NB4 (cell line): ENCODE measurements around the gene ENC1.

ENCODE experiments used
- DNase-seq: peaks from one replicate; pipeline ENCODE4 v3.0.0; 2010; ENCODE audit warnings: low read depth
- H3K4me3 ChIP-seq: one replicate; pipeline ENCODE4 v1.5.1; 2011; ENCODE audit warnings: mild to moderate bottlenecking, low read depth, low read length, moderate library complexity
- MAX ChIP-seq: IDR thresholded peaks from 2 replicates; pipeline ENCODE4 v1.6.1; 2011; ENCODE audit warnings: low read depth, low read length
- MYC ChIP-seq: IDR thresholded peaks from 2 replicates; pipeline ENCODE4 v1.6.1; 2011; ENCODE audit warnings: low read depth, low read length
- POLR2A ChIP-seq: IDR thresholded peaks from 2 replicates; pipeline ENCODE4 v1.6.1; 2011; ENCODE audit warnings: mild to moderate bottlenecking; ENCODE audit not compliant: insufficient read length; ENCODE audit errors: extremely low read depth
- TF ChIP-seq, protein P1 (sequence below): IDR thresholded peaks from one replicate; pipeline ENCODE4 v1.5.1; 2012; ENCODE audit warnings: low read depth, low read length

ENC1 gene

GRCh38 chr5:74626386-74627222, 13.9 kb downstream of the ENC1 start:
- TF ChIP-seq, protein P1, sequence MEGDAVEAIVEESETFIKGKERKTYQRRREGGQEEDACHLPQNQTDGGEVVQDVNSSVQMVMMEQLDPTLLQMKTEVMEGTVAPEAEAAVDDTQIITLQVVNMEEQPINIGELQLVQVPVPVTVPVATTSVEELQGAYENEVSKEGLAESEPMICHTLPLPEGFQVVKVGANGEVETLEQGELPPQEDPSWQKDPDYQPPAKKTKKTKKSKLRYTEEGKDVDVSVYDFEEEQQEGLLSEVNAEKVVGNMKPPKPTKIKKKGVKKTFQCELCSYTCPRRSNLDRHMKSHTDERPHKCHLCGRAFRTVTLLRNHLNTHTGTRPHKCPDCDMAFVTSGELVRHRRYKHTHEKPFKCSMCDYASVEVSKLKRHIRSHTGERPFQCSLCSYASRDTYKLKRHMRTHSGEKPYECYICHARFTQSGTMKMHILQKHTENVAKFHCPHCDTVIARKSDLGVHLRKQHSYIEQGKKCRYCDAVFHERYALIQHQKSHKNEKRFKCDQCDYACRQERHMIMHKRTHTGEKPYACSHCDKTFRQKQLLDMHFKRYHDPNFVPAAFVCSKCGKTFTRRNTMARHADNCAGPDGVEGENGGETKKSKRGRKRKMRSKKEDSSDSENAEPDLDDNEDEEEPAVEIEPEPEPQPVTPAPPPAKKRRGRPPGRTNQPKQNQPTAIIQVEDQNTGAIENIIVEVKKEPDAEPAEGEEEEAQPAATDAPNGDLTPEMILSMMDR: no peak
- no peak for TF ChIP-seq POLR2A
- TF ChIP-seq MYC: no peak
- no peak for TF ChIP-seq MAX
- DNase-seq: no peak

DNA sequence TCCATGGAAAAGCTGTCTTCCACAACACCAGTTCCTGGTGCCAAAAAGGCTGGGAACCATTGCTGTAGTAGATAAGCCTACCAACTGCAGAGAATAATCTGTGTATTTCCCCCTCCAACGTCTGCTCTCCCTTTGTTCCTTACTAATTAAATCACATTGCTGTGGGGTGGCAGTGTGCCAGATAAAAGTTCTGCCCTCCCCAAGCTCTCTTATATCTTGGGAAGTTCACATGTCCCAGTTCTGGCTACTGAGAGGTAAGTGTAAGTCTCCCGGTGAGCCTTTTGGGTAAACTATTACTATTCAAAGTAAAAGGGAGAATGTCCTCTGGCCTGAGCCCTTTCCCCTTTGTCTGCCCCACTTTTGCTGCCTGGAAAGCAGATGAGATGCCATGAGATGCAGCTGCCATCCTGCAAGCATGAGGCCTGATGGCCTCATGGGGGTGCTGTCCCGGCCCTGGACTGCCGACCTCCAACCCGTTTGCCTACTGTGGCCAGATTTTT, 14.7 kb downstream of the ENC1 start:
- DNase-seq: no peak
- H3K4me3 ChIP-seq: no peak overlapping the region
- no peak for TF ChIP-seq POLR2A
- TF ChIP-seq, protein P1: peak; percentile 25

More at GRCh38 chr5:74626386-74627222, 13.9 kb downstream of the ENC1 start:
- no peak overlapping the region for H3K4me3 ChIP-seq

DNA sequence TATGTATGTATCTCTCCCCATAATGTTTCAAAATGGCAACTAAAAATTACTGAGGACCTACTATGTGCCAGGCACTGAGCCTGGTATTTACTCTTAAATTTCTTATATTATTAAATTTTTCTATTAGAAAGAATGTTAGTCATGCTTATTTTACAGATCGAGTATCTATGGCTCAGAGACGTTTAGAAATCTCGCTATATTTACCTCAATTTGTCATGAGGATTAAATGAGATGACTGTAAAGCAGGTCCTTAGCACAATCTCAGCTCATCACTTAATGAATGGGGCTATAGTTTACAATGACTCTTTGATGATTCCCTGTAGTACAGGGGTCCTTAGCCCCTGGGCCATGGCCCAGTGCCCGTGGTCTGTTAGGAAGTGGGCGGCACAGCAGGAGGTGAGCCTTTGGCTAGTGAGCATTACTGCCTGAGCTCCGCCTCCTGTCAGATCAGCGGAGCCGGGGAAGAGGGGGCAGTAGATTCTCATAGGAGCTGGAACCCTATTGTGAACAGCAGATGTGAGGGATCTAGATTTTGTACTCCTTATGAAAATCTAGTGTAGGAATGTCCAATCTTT, 15.5 kb downstream of the ENC1 start:
- DNase-seq: no peak
- TF ChIP-seq POLR2A (no peak), MYC (no peak), MAX (no peak)
- TF ChIP-seq, protein P1: no peak
- no peak overlapping the region for H3K4me3 ChIP-seq

DNA sequence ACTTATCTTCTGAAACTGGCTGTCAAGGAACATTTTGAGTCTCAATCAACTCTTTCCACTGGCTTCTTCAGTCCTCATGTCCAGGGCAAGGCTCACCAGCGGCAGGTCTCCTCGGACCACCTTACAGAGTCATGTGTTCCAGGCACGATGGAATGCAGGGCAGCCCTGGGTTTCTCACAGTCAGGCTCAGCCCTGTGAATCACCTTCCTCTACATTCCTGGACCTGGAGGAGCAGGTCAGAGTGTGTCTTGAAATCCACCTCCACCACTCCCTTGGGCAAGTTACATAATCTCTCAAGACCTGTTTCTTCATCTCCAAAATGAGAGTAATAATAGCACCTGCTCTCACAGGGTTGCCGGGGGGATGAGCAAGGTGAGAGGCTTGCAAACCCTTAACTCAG, 16.0 kb downstream of the ENC1 start:
- no peak overlapping the region for H3K4me3 ChIP-seq
- TF ChIP-seq MYC: no peak
- no peak for DNase-seq

- DNase-seq: no peak
Observed at GRCh38 chr5:74623748-74624408, 16.6 kb downstream of the ENC1 start.

More at GRCh38 chr5:74623748-74624408, 16.6 kb downstream of the ENC1 start:
- no peak overlapping the region for H3K4me3 ChIP-seq
- TF ChIP-seq MYC: no peak
- TF ChIP-seq, protein P1: no peak
- no peak for TF ChIP-seq POLR2A
- no peak for TF ChIP-seq MAX
